ENCODE measurements around the gene SUGP2.
A peak's percentile ranks its signal among the peaks of the same experiment; 100 is the strongest.

Gene SUGP2

DNA sequence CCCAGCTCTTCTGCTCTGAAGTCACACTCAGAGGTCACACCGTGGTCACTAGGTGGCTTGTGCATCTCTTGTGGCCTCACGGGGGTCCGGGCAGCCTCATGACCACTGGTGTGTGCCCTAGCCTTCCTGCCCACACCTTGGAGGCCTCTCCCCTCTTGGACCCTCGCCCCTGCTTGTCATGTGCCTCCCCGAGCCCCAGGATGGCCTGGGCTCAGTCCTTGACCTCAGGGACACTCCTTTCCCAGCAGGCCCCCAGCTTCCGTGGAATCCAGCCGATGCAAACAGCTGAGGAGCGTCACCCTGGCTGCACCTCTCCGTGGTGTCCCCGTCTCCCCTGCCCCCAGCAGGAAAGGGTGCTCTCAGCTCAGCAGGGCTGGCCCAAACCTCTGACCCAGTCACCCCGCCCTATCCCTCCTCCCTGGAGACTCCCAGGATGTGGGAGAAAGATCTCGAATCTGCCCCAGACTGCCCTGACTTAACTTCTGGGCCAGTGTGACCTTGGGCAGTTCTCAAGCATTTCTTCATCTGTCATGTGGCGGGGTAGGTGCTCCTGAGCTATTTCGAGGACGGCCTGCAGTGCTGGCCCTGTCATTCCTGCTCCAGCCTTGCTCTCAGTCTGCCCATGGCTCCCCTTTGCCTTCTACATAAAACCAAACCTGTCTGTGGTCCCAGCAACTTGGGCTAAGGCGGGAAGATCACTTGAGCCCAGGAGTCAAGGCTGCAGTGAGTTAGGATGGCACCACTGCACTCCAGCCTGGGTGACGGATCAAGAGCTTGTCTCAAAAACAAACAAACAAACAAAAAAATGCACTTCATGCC lies 25.9 kb upstream of the SUGP2 start:
- no peak for DNase-seq

DNA sequence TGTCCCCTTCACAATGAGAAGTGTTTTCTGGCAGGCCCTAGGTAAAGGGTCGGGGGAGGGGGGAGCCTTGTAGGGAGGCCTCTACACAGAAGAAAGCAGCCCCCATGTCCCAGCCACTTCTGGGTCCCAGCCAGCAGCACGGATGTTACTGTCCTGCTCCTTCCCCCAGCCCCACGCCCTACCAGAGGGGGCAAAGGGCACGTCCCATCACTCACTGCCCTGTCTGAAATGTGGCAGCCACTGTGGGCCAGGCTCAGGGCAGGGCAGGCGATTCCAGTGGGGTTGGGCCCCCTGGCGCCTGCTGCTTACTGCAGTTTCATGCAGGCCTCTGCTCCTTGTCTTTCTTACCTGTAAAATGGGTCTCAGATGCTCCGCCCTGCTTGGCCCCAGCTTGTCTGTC lies 24.4 kb upstream of the SUGP2 start:
- no peak for DNase-seq

DNA sequence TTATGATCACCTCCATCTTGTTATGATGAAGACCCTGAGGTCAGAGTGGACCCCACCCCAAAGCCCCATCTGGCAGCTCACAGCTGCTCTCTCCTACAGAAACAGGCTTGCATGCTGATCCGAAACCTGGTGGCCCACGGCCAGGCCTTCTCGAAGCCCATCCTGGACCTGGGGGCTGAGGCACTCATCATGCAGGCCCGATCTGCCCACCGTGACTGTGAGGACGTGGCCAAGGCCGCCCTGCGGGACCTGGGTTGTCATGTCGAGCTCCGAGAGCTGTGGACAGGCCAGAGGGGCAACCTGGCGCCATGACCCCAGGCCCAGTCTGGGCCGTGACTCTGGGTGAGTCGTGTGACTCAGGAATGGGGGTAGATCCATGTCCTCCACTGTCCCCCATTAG lies 24.0 kb upstream of the SUGP2 start:
- DNase-seq = no peak

DNA sequence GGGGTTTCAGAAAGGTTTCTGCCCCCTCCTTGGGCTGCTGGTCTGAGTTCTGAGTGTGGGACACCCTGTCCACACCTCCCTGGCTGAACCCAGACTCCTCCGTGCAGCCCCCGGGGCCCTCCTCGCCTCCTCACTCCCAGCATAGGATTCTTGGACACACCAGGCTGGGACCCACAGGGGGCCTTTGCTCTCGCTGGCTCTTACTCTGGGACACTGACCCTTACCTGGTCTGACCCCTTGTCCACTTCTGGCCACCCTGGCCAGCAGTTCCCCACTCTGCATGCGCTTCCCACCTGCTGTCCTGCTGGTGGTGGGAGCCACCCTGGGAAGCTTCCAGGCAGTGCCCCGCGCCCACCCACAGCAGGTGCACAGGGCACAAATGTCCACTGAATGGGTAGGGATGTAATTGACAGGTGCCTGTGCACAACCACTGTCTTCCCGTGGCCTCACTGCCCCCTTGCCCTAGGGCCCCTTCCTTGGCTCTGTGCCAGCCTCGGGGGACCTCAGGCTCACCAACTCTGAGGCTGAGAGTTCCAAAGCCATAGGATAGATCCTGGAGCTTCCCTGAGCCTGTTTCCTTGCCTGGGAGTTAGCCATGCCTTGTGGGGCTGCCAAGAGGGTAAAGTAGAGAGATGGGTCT lies 23.4 kb upstream of the SUGP2 start:
- DNase-seq = no peak

DNA sequence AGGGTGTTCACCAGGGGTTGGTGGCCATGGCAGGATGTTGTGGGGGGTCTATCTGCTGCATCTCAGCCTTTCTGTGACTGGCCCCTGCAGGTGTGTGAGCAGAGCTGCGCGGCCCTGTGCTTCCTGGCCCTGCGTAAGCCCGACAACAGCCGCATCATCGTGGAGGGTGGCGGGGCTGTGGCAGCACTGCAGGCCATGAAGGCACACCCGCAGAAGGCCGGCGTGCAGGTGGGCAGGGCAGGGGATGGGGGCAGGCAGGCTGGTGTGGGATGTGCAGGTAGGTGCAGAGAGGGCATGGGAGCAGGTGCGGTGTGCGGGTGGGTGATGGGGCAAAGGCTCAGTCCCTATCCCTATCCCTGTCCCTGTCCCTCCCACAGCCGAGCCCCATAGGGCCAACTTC lies 22.4 kb upstream of the SUGP2 start:
- DNase-seq = no peak

DNA sequence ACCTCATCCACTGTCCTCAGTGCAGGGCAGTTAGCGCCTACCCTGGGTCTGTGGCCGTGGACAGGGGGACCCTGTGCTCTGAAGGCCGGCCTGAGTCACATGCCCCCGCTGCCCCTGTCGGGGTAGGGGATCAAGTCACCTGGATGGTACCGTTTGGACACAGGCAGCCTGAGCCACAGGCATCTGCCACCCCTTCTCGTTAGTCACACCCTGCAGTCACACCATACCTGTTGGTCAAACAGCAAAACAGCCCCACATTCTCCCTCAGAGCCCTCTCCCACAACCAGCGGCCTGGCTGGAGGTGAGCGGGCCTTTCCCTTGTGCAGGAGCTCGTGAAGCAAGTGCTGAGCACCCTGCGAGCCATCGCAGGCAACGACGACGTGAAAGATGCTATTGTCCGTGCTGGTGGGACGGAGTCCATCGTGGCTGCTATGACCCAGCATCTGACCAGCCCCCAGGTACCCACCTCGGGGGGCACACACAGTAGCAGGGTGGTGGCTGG lies 21.7 kb upstream of the SUGP2 start:
- DNase-seq = no peak

DNA sequence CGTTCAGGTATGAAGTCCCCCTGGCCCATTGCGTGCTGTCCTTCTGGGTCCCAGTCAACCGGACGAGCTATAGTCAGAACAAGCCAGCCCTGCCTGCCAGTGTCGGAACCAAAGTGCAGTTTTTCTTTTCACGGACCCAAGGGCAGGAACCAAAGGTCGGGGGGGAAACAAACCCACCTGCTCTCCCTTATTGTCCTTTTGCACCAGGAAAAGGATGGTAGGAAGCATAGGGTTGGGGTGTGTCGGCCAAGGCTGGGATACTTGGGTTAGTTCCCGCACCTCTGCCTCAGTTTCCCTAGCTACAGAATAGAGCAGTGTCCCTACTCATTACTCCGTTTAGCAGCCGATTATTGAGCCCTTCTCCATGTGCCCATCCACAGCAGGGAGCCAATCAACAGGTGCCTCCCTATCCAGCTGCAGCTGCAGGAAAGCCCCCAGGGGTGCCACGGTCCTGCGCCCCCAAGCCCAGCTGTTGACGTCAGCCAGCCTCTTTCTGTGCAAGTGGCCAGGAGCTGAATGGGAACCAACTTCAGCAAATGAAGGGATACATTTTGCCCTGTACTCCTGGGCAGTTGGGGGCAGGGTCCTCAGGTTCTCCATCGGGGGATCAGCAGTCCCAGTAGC lies 21.1 kb upstream of the SUGP2 start:
- no peak for DNase-seq

DNA sequence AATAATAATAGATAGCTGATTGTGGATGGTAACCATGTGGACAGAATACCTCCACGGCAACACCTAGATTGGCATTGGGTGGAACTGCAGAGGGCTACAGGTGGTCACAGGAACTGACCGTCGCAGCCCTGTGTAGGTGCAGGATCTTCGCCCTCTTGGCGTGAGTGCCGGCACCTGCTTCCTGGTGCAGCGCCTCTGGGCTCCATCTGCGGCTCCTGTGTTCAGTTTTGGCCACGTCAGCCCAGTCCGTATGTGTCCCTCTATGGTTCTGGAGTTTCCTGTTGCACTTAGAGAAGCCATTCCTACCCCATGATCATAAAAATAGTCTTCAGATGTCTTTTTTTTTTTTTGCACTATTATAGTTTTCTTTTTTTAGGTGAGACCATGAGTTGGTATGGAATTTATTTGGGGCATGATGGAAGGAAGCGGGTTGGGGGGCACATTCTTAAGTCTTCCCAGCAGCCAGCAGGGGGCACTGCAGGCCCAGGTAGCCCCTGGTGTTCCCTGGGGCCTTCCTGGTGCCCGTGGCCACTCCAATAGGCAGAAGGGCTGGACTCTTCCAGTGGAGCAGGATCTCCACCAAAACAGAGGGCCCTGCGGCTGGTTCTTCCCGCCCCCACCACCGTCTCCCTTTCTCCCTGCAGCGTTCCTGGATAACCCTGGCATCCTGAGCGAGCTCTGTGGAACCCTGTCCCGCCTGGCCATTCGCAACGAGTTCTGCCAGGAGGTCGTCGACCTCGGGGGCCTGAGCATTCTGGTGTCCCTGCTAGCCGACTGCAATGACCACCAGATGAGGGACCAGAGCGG lies 20.4 kb upstream of the SUGP2 start:
- no peak for DNase-seq

DNA sequence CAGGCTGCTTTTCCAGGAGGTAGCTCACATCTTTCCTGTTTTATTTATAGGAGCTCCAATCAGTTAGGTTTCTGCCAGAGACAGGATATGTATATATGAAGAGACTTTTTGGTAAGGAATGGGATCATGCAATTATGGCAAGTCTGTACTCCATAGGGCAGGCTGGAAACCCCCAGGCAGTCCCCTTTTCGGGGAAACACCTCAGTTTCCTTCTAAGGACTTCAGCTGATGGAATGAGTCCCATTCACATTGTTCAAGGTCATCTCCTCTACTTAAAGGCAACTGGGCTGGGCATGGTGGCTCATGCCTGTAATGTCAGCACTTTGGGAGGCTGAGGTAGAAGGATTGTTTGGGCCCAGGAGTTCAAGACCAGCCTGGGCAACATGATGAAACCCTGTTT lies 19.6 kb upstream of the SUGP2 start:
- DNase-seq = no peak

DNA sequence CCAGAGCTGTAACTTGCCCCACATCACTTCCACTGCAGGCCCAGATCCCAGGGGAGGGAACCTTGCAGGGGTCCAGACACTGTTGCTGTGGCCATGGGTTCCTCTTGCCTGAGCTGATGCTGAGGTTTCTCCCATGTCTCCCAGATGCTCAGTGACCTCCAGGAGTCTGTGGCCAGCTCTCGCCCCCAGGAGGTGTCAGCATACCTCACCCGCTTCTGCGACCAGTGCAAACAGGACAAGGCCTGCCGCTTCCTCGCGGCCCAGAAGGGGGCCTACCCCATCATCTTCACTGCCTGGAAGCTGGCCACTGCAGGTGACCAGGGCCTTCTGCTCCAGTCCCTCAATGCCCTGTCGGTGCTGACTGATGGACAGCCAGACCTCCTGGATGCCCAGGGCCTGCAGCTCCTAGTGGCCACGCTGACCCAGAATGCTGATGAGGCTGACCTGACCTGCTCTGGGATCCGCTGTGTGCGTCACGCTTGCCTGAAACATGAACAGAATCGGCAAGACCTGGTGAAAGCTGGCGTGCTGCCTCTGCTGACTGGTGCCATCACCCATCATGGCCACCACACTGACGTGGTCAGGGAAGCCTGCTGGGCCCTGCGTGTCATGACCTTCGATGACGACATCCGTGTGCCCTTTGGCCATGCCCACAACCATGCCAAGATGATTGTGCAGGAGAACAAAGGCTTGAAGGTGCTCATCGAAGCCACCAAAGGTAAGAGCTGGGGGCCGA lies 18.3 kb upstream of the SUGP2 start:
- DNase-seq = no peak

DNA sequence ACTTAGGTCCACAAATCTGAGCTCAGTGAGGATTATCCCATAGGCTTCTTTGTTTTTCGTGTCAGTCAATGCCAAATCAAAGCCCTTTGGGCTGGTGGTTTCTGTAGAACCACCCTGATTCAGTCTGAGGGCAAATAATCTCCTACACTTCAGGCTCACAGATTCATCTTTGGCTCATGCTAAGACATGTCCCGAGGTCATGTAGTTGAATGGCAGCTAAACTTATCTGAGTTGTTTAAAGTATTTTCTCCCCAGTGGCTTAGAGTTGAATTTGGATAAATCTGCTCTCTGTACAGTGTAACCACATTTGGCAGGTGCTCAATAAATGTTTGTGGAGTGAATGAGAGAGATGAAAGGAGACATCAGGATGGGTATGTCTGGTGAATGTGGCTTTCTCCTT lies 17.4 kb upstream of the SUGP2 start:
- DNase-seq = no peak

DNA sequence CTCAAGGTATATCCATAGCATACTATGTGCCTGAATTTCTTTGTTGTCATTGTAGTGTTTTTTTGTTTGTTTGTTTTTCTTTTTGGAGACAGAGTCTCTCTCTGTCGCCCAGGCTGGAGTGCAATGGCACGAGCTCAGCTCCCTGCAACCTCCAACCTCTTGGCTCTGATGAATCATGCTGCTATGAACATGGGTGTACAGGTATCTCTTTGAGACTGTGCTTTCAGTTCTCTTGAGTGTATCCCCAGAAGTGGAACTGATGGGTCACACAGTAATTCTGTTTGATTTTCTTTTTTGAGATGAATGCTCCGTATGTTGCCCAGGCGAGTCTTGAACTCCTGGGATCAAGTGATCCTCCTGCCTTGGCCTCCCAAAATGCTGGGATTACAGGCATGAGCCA lies 16.8 kb upstream of the SUGP2 start:
- DNase-seq = no peak

DNA sequence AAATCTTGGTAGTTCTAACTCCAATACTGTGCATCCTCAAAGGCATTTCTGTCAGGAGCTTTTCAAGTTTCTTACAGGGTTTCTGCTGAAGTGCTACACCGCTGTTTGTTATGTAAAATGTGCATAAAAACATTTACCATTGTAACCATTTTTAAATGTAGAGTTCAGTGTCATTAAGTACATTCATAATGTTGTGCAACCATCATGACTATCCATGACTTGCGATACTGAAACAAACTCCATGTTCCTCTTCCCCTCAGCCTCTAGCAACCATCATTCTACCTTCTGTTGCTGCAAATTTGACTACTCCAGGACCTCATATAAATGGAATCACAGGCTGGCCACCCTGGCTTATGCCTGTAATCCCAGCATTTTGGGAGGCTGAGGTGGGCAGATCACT lies 16.1 kb upstream of the SUGP2 start:
- DNase-seq = no peak

DNA sequence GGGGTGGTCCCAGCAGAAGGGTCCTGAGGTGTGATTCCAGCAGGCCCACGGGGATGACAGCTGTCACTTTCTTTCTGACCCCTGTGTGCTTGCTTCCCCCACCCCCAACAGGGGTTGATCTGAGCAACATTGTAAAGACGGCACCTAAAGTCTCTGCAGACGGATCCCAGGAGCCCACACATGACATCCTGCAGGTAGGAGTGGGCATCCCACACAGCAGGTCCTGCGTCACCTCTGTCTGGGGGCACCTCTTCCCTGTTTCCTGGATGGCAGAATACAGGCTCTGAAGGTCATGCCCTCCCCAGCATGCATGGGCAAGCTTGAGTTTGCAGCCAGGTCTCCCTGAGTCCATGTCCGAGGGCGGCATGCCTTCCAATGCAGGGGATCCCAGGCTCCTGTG lies 10.6 kb upstream of the SUGP2 start:
- no peak for DNase-seq

DNA sequence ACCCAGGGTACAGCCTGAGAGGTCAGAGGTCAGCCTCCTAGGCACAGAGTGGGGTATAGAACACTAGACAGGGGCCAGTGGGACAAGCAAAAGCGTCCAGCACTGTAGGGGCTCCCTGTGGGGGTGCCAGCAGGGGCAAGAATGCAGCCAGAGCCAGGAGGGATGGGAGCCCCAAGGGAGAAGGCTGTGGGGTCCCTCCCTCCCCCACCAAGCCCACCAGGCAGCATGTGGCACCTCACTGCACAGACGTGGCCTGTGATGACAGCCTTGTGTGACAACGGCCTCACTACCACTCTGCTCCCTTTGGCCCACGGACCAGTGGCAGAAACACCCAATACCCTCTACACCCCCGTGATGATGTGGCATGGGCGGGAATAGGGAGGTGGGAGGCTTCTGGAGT lies 10.2 kb upstream of the SUGP2 start:
- DNase-seq = no peak

DNA sequence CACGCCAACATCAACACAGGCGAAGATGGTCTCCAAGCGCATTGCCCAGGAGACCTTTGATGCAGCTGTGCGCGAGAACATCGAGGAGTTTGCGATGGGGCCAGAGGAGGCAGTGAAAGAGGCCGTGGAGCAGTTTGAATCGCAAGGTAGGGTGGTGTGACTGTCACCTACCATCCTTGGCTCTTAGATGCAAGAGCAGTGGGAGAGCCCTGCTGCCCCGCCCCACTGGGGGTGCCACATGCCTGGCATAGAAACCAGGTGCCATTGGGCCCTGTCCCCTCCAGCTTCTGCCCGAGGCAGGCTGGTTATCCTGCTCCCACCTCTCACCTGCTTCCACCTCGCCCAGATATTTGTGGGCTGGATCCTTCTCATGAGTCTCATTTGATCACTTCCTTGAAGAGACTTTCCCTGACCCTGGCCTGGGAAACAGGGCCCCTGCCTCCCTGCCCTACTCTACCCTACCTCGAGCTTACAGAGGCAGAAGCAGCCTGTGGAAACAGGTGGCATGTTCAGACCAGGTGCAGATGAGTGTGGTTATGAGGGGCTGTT lies 9.5 kb upstream of the SUGP2 start:
- no peak for DNase-seq

DNA sequence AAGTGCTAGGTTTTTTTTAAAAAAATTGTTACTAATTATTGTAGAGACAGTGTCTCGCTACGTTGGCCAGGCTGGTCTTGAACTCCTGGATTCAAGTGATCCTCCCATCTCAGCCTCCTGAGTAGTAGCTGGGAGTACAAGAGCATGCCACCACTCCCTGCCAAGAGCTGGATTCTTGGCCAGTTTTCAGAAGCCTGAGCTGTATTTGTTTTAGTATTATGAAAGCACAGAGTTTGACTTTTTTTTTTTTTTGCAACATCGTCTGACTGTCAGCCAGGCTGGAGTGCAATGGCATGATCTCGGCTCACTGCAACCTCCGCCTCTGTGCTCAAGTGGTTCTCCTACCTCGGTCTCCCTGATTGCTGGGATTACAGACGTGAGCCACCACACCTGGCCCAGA lies 7.1 kb upstream of the SUGP2 start:
- DNase-seq = peak; percentile 45

DNA sequence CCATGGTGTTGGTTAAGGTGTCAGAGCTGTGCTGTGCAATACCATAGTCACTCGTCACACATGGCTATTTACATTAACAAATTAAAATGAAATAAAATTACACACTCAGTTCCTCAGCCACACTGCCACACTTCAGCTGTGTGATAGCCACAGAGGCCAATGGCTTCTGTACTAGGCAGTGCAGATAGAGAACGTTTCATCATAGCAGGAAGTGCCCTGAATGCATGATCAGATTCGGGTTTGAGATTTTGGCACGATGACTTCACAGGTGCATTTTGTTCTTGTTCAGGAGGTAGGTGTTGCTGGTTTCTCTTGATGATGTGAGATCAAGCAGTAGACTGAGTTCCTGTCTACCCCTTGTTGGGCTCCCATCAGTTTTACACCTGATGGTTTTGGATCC lies 6.6 kb upstream of the SUGP2 start:
- no peak for DNase-seq

DNA sequence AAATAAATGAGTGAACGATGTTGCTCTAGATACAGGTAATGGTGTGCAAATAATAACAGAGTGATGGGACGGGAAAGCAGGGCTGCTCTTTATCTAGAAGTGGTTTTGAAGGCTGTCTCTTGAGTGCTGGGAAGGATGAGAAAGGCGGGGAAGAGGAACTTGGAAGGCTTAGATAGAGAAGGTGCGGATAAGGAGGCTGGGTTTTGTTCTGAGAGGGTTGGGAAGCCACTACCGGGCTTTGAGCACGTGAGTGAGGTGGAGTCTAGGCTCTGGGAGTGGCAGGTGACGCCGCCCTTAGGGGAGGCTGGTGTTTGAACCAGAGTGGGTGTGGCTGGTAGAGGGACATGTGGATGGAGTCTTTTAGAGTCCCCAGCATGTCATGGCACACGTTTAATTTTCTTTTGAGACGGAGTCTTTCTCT lies 897 bp upstream of the SUGP2 start:
- peak; percentile 51 for DNase-seq

DNA sequence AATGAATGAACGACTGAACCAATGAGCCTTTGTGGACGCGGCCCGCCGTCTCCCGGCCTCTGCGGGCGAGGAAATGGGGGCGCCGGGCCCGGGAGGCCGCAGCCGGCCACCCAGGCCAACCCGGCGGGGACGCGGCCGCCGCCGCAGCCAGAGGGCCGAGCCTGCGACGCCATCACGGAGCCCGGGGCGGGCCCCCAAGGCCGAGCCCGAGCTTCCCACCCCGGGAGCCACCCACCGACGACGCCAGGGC lies 216 bp downstream of the SUGP2 start:
- no peak for DNase-seq

DNA sequence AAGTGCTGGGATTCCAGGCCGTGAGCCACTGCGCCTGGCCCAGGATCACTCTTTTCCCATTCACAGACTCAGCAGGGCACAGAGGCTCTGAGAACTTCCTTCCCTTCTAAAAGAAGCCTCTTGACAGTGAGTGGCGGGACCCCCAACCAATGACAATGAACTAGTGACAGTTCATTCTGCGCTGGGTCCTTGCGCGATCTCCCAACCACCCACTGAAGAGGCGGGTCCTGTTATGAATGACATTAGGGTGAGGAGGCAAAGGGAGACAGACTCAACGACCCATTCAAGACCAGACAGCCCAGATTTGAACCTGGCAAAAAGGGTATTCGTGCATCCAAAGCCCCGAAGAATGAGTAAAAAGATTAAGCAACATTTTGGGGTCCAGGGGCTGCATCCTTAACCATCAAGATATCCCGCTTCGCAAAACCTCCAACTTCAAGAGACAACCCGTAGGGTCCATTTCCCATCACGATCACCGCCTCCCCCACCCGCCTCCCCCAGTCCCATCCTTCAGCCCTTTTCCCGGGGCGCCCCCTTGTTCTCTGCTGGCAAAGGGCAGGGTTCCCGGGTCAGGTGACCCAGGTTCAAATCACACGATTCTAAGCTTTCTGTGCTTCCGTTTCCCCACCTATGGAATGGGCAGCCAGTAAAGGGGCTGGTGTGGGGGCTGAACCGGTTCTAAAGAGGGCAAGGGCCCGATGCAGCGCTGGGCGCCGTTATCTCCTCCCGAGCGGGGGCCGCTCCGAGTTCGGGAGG lies 719 bp downstream of the SUGP2 start:
- peak; percentile 87 for DNase-seq

DNA sequence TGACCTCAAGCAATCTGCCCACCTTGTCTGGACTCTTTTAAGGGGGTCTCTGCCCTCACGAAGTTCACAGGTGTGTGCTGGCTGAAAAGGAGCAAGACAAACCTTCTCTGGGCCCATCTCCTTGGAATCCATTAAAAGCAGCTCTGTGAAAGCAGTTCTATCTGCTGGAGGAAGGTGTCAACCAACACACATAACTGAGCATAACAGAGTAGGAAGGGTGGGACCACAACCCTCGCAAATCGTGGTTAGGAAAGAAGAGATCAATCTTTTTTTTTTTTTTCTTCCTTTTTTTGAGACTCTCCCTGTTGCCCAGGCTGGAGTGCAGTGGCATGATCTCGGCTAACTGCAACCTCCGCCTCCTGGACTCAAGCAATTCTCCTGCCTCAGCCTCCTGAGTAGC lies 1.4 kb downstream of the SUGP2 start:
- no peak for DNase-seq
